Erythroblast (primary cell): Measurements from ENCODE around the gene CNTNAP5.

Source experiments
- GATA1 ChIP-seq: IDR thresholded peaks from 2 replicates; pipeline ENCODE4 v1.6.1; 2011; ENCODE audit warnings: low read depth, mild to moderate bottlenecking, control low read depth, low read length, moderate library complexity
- POLR2A ChIP-seq: IDR thresholded peaks from 2 replicates; pipeline ENCODE4 v1.6.1; 2011; ENCODE audit warnings: mild to moderate bottlenecking, low read length

GRCh38 chr2:124580263-124580662 is 555.2 kb downstream of the CNTNAP5 start:
- TF ChIP-seq POLR2A (no peak), GATA1 (no peak)
